ENCODE data around the gene STK10.

STK10 gene

DNA sequence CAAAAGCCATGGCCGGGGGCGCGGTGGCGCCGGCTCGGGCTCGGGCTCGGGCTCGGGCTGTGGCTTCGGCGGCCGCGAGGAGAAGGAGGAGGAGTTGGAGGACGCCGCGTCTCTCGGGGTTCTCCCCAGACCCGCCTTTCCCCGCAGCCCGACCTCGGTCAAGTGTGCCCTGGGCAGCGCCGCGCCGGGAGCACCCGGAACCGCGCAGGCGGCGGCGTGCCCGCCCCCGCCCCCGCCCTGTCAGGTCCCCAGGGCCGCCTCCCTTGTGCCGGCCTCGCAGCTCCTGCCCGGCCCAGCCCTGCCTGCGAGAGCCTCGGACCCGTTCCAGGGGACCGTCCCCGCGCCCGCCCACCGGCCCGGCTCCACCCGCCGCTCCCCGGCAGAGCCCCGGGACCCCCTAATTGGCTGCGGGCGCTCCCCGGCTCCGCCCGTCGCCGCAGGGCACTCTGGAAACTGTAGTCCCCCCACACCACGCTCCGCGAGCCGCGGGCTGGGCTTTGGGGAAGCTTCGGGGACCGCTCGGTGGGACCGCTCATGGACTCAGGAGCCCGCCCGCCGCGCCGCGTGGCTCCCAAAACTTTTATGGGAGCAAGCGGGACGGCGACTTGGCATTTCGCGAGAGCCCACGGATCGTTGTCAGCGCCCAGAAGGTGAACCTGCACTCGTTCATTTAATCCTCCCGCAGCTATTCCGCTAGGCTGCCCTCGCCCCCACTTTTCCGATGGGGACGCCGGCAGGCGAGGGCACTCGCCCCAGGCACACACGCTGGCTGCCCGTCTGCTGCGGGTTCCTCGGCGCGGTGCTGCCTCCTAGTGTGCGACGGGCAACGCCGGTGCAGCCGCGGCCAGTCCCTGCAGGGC, at the start of gene STK10:
Gene STK10 (minus strand): TSS at position 192 of the 860 bp plus-strand sequence. CDS start 182 bp downstream, at position 10.
- Histone ChIP-seq H3K4me3 (peak within 1 kb of the TSS; percentile 88), H3K27ac (peak within 1 kb of the TSS; percentile 66 to 92)
- TF ChIP-seq CTCF (IDR thresholded peaks at IDR 0.05): peak; percentile 76
- peak; percentile 94 for DNase-seq (ENCODE audit: low spot score)

GRCh38 chr5:172235827-172236736, 48.1 kb upstream of the STK10 start:
- Histone ChIP-seq H3K27ac (no peak overlapping the region), H3K4me3 (no peak overlapping the region)
- no peak for DNase-seq (ENCODE audit: low spot score)
- no peak for TF ChIP-seq CTCF (IDR thresholded peaks at IDR 0.05)

- DNase-seq (ENCODE audit: low spot score): no peak
- no peak for TF ChIP-seq CTCF (IDR thresholded peaks at IDR 0.05)
- H3K27ac ChIP-seq: no peak overlapping the region
- no peak overlapping the region for H3K4me3 ChIP-seq
These were observed 47.2 kb upstream of the STK10 start for GRCh38 chr5:172235132-172235780.

GRCh38 chr5:172234031-172234430, 46.0 kb upstream of the STK10 start:
- H3K4me3 ChIP-seq: no peak overlapping the region
- TF ChIP-seq CTCF (IDR thresholded peaks at IDR 0.05): no peak
- no peak for DNase-seq (ENCODE audit: low spot score)

GRCh38 chr5:172229904-172230303, 41.9 kb upstream of the STK10 start:
- TF ChIP-seq CTCF (IDR thresholded peaks at IDR 0.05): no peak
- Histone ChIP-seq H3K27ac (no peak overlapping the region), H3K4me3 (no peak overlapping the region)
- no peak for DNase-seq (ENCODE audit: low spot score)

More at GRCh38 chr5:172234031-172234430, 46.0 kb upstream of the STK10 start:
- no peak overlapping the region for H3K27ac ChIP-seq

- TF ChIP-seq CTCF (IDR thresholded peaks at IDR 0.05): no peak
- Histone ChIP-seq H3K27ac (no peak overlapping the region), H3K4me3 (no peak overlapping the region)
- no peak for DNase-seq (ENCODE audit: low spot score)
These were observed 37.0 kb upstream of the STK10 start for GRCh38 chr5:172224996-172225395.
